HG03108 (cell line): ENCODE results near the gene EEF1B2.
"Not testable (repeated sequence)": the region's sequence is repeated elsewhere in the genome, so short reads cannot be mapped to it uniquely, and the experiment has no call there.

ENCODE experiments used
- ATAC-seq: cut with Tn5 transposase; IDR thresholded peaks from one replicate; pipeline ENCODE4 v1.9.1; 2021; ENCODE audit warnings: moderate library complexity; ENCODE audit not compliant: unreplicated experiment

The EEF1B2 gene

GRCh38 chr2:206159346-206160124 lies at the start of gene EEF1B2, which contains the start of gene NDUFS1:
Gene EEF1B2, plus strand, starts transcription at chr2:206159895. Its CDS starts 85 bp downstream, at chr2:206159980.
Gene NDUFS1, minus strand, starts transcription at chr2:206159444. Its CDS starts 5,766 bp downstream, at chr2:206153678.
- peak; percentile 92 for ATAC-seq

GRCh38 chr2:206112108-206112507 lies 47.6 kb upstream of the EEF1B2 start:
- ATAC-seq, result no peak

- ATAC-seq, result no peak
These were observed 46.7 kb upstream of the EEF1B2 start for GRCh38 chr2:206112846-206113547.

GRCh38 chr2:206115026-206115578 lies 44.6 kb upstream of the EEF1B2 start:
- ATAC-seq, result no peak

GRCh38 chr2:206116278-206116677 lies 43.4 kb upstream of the EEF1B2 start:
- ATAC-seq, result no peak

- ATAC-seq, result not testable (repeated sequence)
These were observed 37.1 kb upstream of the EEF1B2 start for GRCh38 chr2:206122569-206122968.

GRCh38 chr2:206125901-206126300 lies 33.8 kb upstream of the EEF1B2 start:
- ATAC-seq, result no peak

GRCh38 chr2:206127656-206128055 lies 32.0 kb upstream of the EEF1B2 start:
- no peak for ATAC-seq

GRCh38 chr2:206143451-206143850 lies 16.2 kb upstream of the EEF1B2 start:
- ATAC-seq, result no peak

GRCh38 chr2:206144383-206144782 lies 15.3 kb upstream of the EEF1B2 start:
- ATAC-seq, result no peak

- ATAC-seq, result no peak
These were observed 14.0 kb upstream of the EEF1B2 start for GRCh38 chr2:206145665-206146064.

GRCh38 chr2:206149330-206149729 lies 10.4 kb upstream of the EEF1B2 start:
- no peak for ATAC-seq

GRCh38 chr2:206150168-206150567 lies 9.5 kb upstream of the EEF1B2 start:
- no peak for ATAC-seq

GRCh38 chr2:206150631-206151030 lies 9.1 kb upstream of the EEF1B2 start:
- ATAC-seq, result no peak

GRCh38 chr2:206154197-206154596 lies 5.5 kb upstream of the EEF1B2 start:
- no peak for ATAC-seq

- not testable (repeated sequence) for ATAC-seq
These were observed 2.7 kb upstream of the EEF1B2 start for GRCh38 chr2:206157014-206157413.

GRCh38 chr2:206158563-206159345 lies 941 bp upstream of the EEF1B2 start:
- peak; percentile 16 for ATAC-seq

- ATAC-seq, result peak; percentile 34
These were observed 571 bp downstream of the EEF1B2 start for GRCh38 chr2:206160125-206160806.

GRCh38 chr2:206160807-206161179 lies 1.1 kb downstream of the EEF1B2 start:
- no peak for ATAC-seq

- ATAC-seq, result not testable (repeated sequence)
These were observed 2.7 kb downstream of the EEF1B2 start for GRCh38 chr2:206162401-206162800.
